Smooth muscle cell (in vitro differentiated cells): ENCODE results near the gene CACNA1B. TPM values are rescaled to one million over a fixed set of nuclear protein-coding genes. Genes with fewer than 3 reads are reported as not detected.

Experiments
- DNase-seq: peaks from one replicate; lab custom pipeline; 2025; ENCODE audit not compliant: unreplicated experiment; lab: John Stamatoyannopoulos, UW
- H2AFZ ChIP-seq: fragments of 200-600 bp; sonication (generic); 2 replicates; pipeline ENCODE4 v1.6.0; 2016; ENCODE audit warnings: antibody characterized with exemption, low read depth, mild to moderate bottlenecking
- H3F3A ChIP-seq: fragments of 200-600 bp; sonication (generic); 2 replicates; pipeline ENCODE4 v1.6.0; 2017; ENCODE audit warnings: antibody characterized with exemption, low read depth
- H3K27ac ChIP-seq: fragments of 200-600 bp; sonication (generic); 2 replicates; pipeline ENCODE4 v1.5.1; 2016; ENCODE audit warnings: low read depth, mild to moderate bottlenecking
- H3K27me3 ChIP-seq: fragments of 200-600 bp; sonication (generic); 2 replicates; pipeline ENCODE4 v1.6.1; 2016; ENCODE audit warnings: low read depth, mild to moderate bottlenecking
- H3K36me3 ChIP-seq: fragments of 200-600 bp; sonication (generic); 2 replicates; pipeline ENCODE4 v1.5.1; 2016; ENCODE audit warnings: low read depth
- H3K4me1 ChIP-seq: fragments of 200-600 bp; sonication (generic); 2 replicates; pipeline ENCODE4 v1.5.1; 2016; ENCODE audit warnings: low read depth
- H3K4me2 ChIP-seq: fragments of 200-600 bp; sonication (generic); 2 replicates; pipeline ENCODE4 v1.6.0; 2016; ENCODE audit warnings: mild to moderate bottlenecking
- H3K4me3 ChIP-seq: fragments of 200-600 bp; sonication (generic); 2 replicates; pipeline ENCODE4 v1.5.1; 2016; ENCODE audit warnings: mild to moderate bottlenecking
- H3K79me2 ChIP-seq: fragments of 200-600 bp; sonication (generic); 2 replicates; pipeline ENCODE4 v1.6.0; 2016; ENCODE audit warnings: low read depth, mild to moderate bottlenecking
- H3K9ac ChIP-seq: fragments of 200-600 bp; sonication (generic); 2 replicates; pipeline ENCODE4 v1.6.0; 2016; ENCODE audit warnings: low read depth
- H3K9me3 ChIP-seq: fragments of 200-600 bp; sonication (generic); replicated peaks from 2 replicates; pipeline ENCODE4 v1.5.1; 2016; ENCODE audit warnings: low read depth
- H4K20me1 ChIP-seq: fragments of 200-600 bp; sonication (generic); 2 replicates; pipeline ENCODE4 v1.6.0; 2016; ENCODE audit warnings: low read depth
- WGBS: methylation state at CpG from one replicate; pipeline ENCODE4 v1.1.7; 2016; ENCODE audit warnings: low lambda C conversion rate; 5-methylcytosine and 5-hydroxymethylcytosine counted together
- polyA plus RNA-seq: library from polyadenylated mRNA; unstranded; fragments of >200 nt; fragmentation: Nextera tagmentation; extraction: Ambion mirVana; gene quantifications from 2 replicates; pipeline ENCODE4 v1.2.1, GENCODE V29; 2016
- total RNA-seq: library from RNA; depleted of rRNA; stranded (reverse); fragments of >200 nt; gene quantifications from 2 replicates; pipeline ENCODE4 v1.2.3, GENCODE V29; 2014
- TF ChIP-seq, protein P1 (sequence below): fragments of 200-600 bp; sonication (generic); IDR thresholded peaks from 2 replicates; pipeline ENCODE4 v1.5.1; 2017; ENCODE audit warnings: borderline replicate concordance, mild to moderate bottlenecking, antibody characterized with exemption; ENCODE audit not compliant: insufficient read depth, poor library complexity, severe bottlenecking

CACNA1B gene
- total and polyA plus RNA-seq, 2 experiments from 2014 or later: 0.09 to 0.23 TPM

DNA sequence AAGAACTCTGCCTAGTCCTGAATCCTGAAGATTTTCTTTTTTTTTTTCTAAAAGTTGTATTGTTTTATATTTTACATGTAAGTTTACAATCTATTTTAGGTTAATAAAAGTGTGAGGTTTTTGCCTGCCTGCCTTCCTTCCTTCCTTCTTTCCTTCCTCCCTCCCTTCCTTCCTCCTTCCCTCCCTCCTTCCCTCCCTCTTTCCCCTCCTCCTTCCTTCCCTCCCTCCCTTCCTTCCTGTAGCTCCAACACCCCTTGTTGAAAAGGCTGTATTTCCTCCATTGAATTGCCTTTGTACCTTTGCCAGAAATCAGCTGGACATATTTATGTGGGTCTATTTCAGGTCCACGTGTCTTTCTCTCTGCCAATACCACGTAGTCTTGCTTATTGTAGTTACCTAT, 46.6 kb downstream of the CACNA1B start:
- Histone ChIP-seq H3K9me3 (no peaks in the 10 kb centered on the region), H3K4me1 (no peaks in the 10 kb centered on the region), H3K9ac (no peak overlapping the region), H3K36me3 (no peaks in the 10 kb centered on the region), H3K79me2 (no peaks in the 10 kb centered on the region), H2AFZ (no peak overlapping the region), H3K4me3 (no peak overlapping the region), H3F3A (no peaks in the 10 kb centered on the region), H3K27me3 (no peaks in the 10 kb centered on the region), H4K20me1 (no peaks in the 10 kb centered on the region), H3K4me2 (no peak overlapping the region), H3K27ac (no peak overlapping the region)
- 72% methylated on average over 2 of the region's 2 CpGs for WGBS
- TF ChIP-seq, protein P1, sequence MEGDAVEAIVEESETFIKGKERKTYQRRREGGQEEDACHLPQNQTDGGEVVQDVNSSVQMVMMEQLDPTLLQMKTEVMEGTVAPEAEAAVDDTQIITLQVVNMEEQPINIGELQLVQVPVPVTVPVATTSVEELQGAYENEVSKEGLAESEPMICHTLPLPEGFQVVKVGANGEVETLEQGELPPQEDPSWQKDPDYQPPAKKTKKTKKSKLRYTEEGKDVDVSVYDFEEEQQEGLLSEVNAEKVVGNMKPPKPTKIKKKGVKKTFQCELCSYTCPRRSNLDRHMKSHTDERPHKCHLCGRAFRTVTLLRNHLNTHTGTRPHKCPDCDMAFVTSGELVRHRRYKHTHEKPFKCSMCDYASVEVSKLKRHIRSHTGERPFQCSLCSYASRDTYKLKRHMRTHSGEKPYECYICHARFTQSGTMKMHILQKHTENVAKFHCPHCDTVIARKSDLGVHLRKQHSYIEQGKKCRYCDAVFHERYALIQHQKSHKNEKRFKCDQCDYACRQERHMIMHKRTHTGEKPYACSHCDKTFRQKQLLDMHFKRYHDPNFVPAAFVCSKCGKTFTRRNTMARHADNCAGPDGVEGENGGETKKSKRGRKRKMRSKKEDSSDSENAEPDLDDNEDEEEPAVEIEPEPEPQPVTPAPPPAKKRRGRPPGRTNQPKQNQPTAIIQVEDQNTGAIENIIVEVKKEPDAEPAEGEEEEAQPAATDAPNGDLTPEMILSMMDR: no peak
- DNase-seq: no peak

DNA sequence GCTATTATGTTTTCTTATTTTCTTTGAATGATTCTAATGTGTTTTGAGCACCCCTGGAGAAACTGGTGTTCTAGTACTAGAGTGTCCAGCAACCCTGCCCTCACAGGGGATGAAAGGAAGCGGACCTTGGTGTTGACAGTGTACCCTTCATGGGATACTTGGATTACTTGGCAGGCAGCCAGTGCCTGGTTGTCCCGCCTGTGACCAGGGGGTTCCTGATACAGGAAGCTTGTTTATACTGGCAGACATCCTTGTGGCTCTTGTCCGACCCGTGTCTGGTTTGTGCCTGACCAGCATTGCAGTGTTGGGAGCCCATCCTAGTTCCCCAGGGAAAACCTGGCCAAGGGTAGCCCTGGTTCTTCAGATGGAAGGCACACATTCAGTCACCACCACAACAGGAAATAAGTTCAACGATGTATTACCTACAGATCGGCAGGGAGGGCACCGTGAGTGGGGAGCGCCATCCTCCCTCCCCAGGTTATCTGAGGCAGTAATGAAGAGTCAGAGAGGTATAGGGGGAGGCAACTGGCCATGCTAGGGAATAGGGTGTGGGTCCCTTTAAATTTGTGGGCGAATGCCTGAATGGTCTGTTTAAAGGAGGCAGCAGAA, 47.3 kb downstream of the CACNA1B start:
- no peak overlapping the region for H3K4me3 ChIP-seq
- no peak for DNase-seq
- H3K4me2 ChIP-seq: no peak overlapping the region

DNA sequence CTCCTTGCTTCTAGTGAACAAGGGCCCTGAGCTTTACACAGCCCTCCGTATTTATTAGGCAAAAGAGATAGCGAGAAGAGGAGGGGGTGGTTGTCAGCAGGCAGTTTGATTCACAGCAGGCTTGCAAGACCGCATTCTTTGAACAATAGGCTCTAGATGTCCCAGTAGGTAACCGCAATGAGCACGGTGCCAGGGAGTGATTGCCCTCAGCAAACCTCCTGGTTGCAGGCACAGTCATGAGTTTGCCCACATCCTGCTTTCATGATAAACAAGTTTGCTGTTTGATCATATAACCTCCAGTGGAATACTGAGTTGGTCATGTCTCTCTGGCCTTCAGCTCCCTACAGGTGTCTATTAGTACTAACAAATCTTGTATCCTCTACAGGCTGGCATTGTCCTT, 66.1 kb downstream of the CACNA1B start:
- DNase-seq: no peak
- Histone ChIP-seq H3K27ac (no peak overlapping the region), H3K4me2 (no peak overlapping the region), H3K9me3 (peaks cover 9% of the 10 kb centered on the region), H2AFZ (no peak overlapping the region), H3K4me1 (no peaks in the 10 kb centered on the region), H4K20me1 (no peaks in the 10 kb centered on the region), H3K36me3 (no peaks in the 10 kb centered on the region), H3F3A (no peaks in the 10 kb centered on the region), H3K4me3 (no peak overlapping the region), H3K9ac (no peak overlapping the region), H3K79me2 (no peaks in the 10 kb centered on the region), H3K27me3 (no peaks in the 10 kb centered on the region)
- TF ChIP-seq, protein P1: no peak
- 95% methylated on average over 5 of the region's 5 CpGs for WGBS

More for the DNA sequence above, 47.3 kb downstream of the CACNA1B start:
- H3F3A ChIP-seq: no peaks in the 10 kb centered on the region
- no peaks in the 10 kb centered on the region for H3K27me3 ChIP-seq
- H3K79me2 ChIP-seq: no peaks in the 10 kb centered on the region
- H3K4me1 ChIP-seq: no peaks in the 10 kb centered on the region
- H3K27ac ChIP-seq: no peak overlapping the region
- no peaks in the 10 kb centered on the region for H3K9me3 ChIP-seq
- no peaks in the 10 kb centered on the region for H3K36me3 ChIP-seq
- H2AFZ ChIP-seq: no peak overlapping the region
- TF ChIP-seq, protein P1: no peak
- WGBS: 94% methylated on average over 9 of the region's 9 CpGs
- H4K20me1 ChIP-seq: no peaks in the 10 kb centered on the region
- H3K9ac ChIP-seq: no peak overlapping the region

DNA sequence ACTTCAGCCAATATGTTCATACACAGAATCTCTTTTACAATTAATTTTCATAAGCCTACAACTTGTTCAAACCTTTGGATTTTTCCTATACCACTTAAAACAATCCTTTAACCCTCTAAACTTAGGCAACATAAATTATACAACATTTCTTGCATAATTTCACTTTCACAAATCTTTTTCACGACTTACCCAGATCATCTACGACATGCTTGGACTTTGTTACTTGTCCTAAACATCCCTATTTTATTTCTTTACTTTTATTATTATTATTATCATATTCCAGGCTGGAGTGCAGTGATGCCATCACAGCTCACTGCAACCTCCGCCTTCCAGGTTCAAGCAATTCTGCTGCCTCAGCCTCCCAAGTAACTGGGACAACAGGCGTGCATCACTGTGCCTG, 68.0 kb downstream of the CACNA1B start:
- WGBS: 85% methylated on average over 4 of the region's 4 CpGs
- no peak overlapping the region for H2AFZ ChIP-seq
- peaks cover 9% of the 10 kb centered on the region for H3K9me3 ChIP-seq

More for the DNA sequence above, 68.0 kb downstream of the CACNA1B start:
- Histone ChIP-seq H3K27ac (no peak overlapping the region), H4K20me1 (no peaks in the 10 kb centered on the region), H3K9ac (no peak overlapping the region), H3K4me2 (no peak overlapping the region), H3K36me3 (no peaks in the 10 kb centered on the region), H3K79me2 (no peaks in the 10 kb centered on the region), H3K4me1 (no peaks in the 10 kb centered on the region), H3F3A (no peaks in the 10 kb centered on the region), H3K27me3 (no peaks in the 10 kb centered on the region), H3K4me3 (no peak overlapping the region)
- TF ChIP-seq, protein P1: no peak
- DNase-seq: no peak
